OCI-LY1 (cell line): ENCODE data around the gene ANKIB1.

ENCODE experiments used
- H2AFZ ChIP-seq: fragments of 200-600 bp; sonication (generic), shearing (Covaris generic); 2 replicates; pipeline ENCODE4 v1.6.0; 2014; ENCODE audit warnings: antibody characterized with exemption, mild to moderate bottlenecking, low read length
- H3F3A ChIP-seq: fragments of 200-600 bp; sonication (generic), shearing (Covaris generic); 2 replicates; pipeline ENCODE4 v1.6.0; 2014; ENCODE audit warnings: mild to moderate bottlenecking, antibody characterized with exemption, low read length, moderate library complexity; ENCODE audit not compliant: insufficient read depth
- H3K27ac ChIP-seq: fragments of 200-600 bp; sonication (generic); 2 replicates; pipeline ENCODE4 v1.5.1; 2014; ENCODE audit warnings: low read length, mixed run types, mild to moderate bottlenecking, low read depth; ENCODE audit not compliant: poor library complexity, severe bottlenecking
- H3K27me3 ChIP-seq: fragments of 200-600 bp; sonication (generic); 2 replicates; pipeline ENCODE4 v1.6.0; 2014; ENCODE audit warnings: antibody characterized with exemption, mild to moderate bottlenecking, low read length, moderate library complexity; ENCODE audit not compliant: insufficient read depth
- H3K36me3 ChIP-seq: fragments of 200-600 bp; sonication (generic); 2 replicates; pipeline ENCODE4 v1.6.1; 2014; ENCODE audit warnings: mild to moderate bottlenecking, antibody characterized with exemption, low read length, moderate library complexity, mixed read lengths; ENCODE audit not compliant: insufficient read depth
- H3K4me1 ChIP-seq: fragments of 200-600 bp; sonication (generic); 2 replicates; pipeline ENCODE4 v1.5.1; 2014; ENCODE audit warnings: mild to moderate bottlenecking, low read length, moderate library complexity; ENCODE audit not compliant: insufficient read depth, severe bottlenecking
- H3K4me2 ChIP-seq: fragments of 200-600 bp; sonication (generic), shearing (Covaris generic); 2 replicates; pipeline ENCODE4 v1.6.1; 2014; ENCODE audit warnings: low read length
- H3K4me3 ChIP-seq: fragments of 200-600 bp; sonication (generic); 2 replicates; pipeline ENCODE4 v1.5.1; 2014; ENCODE audit warnings: low read length, low read depth, mild to moderate bottlenecking, mixed read lengths; ENCODE audit not compliant: poor library complexity, severe bottlenecking
- H3K79me2 ChIP-seq: fragments of 200-600 bp; shearing (Covaris generic); 2 replicates; pipeline ENCODE4 v1.6.1; 2016; ENCODE audit warnings: mixed run types, low read length, mixed read lengths; ENCODE audit not compliant: insufficient read depth
- H3K9ac ChIP-seq: fragments of 200-600 bp; sonication (generic), shearing (Covaris generic); 2 replicates; pipeline ENCODE4 v1.6.1; 2014; ENCODE audit warnings: mild to moderate bottlenecking, low read length, mixed read lengths
- H3K9me2 ChIP-seq: fragments of 200-600 bp; sonication (generic), shearing (Covaris generic); 2 replicates; pipeline ENCODE4 v1.6.1; 2014; ENCODE audit warnings: low read depth, mild to moderate bottlenecking, low read length, mixed read lengths
- H3K9me3 ChIP-seq: fragments of 200-600 bp; shearing (Covaris generic); 2 replicates; pipeline ENCODE4 v1.6.1; 2014; ENCODE audit warnings: low read length, mixed read lengths
- H4K20me1 ChIP-seq: fragments of 200-600 bp; sonication (generic), shearing (Covaris generic); 2 replicates; pipeline ENCODE4 v1.6.0; 2016; ENCODE audit warnings: mild to moderate bottlenecking, low read length; ENCODE audit not compliant: insufficient read depth
- EZH2 ChIP-seq: fragments of 200-600 bp; sonication (generic), shearing (Covaris generic); IDR thresholded peaks from 2 replicates; pipeline ENCODE4 v1.8.0; 2017; ENCODE audit warnings: borderline replicate concordance, mixed run types, mild to moderate bottlenecking, antibody characterized with exemption, low read length, moderate library complexity, mixed read lengths
- TF ChIP-seq, protein P1 (sequence below): fragments of 200-600 bp; sonication (generic), shearing (Covaris generic); IDR thresholded peaks from 2 replicates; pipeline ENCODE4 v1.5.1; 2017; ENCODE audit warnings: mild to moderate bottlenecking, antibody characterized with exemption, low read length, moderate library complexity, mixed read lengths

The ANKIB1 gene

GRCh38 chr7:92335574-92335973 lies 89.8 kb downstream of the ANKIB1 start:
- Histone ChIP-seq H3K9ac (no peak overlapping the region), H3K9me3 (peaks cover 7% of the 10 kb centered on the region), H3K27me3 (no peaks in the 10 kb centered on the region), H3K36me3 (peaks cover 35% of the 10 kb centered on the region), H3K79me2 (no peaks in the 10 kb centered on the region), H3K27ac (no peak overlapping the region), H2AFZ (no peak overlapping the region), H3K9me2 (no peaks in the 10 kb centered on the region), H3K4me2 (no peak overlapping the region), H4K20me1 (no peaks in the 10 kb centered on the region), H3F3A (no peaks in the 10 kb centered on the region; the same call in 1 of the 2 replicates), H3K4me3 (no peak overlapping the region), H3K4me1 (no peaks in the 10 kb centered on the region)
- TF ChIP-seq, protein P1, sequence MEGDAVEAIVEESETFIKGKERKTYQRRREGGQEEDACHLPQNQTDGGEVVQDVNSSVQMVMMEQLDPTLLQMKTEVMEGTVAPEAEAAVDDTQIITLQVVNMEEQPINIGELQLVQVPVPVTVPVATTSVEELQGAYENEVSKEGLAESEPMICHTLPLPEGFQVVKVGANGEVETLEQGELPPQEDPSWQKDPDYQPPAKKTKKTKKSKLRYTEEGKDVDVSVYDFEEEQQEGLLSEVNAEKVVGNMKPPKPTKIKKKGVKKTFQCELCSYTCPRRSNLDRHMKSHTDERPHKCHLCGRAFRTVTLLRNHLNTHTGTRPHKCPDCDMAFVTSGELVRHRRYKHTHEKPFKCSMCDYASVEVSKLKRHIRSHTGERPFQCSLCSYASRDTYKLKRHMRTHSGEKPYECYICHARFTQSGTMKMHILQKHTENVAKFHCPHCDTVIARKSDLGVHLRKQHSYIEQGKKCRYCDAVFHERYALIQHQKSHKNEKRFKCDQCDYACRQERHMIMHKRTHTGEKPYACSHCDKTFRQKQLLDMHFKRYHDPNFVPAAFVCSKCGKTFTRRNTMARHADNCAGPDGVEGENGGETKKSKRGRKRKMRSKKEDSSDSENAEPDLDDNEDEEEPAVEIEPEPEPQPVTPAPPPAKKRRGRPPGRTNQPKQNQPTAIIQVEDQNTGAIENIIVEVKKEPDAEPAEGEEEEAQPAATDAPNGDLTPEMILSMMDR: no peak
- no peak for TF ChIP-seq EZH2

GRCh38 chr7:92336662-92337340 lies 91.0 kb downstream of the ANKIB1 start:
- no peak overlapping the region for H3K27ac ChIP-seq
- H3K27me3 ChIP-seq: no peaks in the 10 kb centered on the region
- H2AFZ ChIP-seq: no peak overlapping the region
- TF ChIP-seq, protein P1: no peak
- TF ChIP-seq EZH2: no peak
- no peaks in the 10 kb centered on the region for H4K20me1 ChIP-seq
- peaks cover 7% of the 10 kb centered on the region for H3K9me3 ChIP-seq
- no peaks in the 10 kb centered on the region for H3K79me2 ChIP-seq
- peaks cover 38% of the 10 kb centered on the region for H3K36me3 ChIP-seq
- no peaks in the 10 kb centered on the region; the same call in 1 of the 2 replicates for H3F3A ChIP-seq
- no peaks in the 10 kb centered on the region for H3K4me1 ChIP-seq
- no peaks in the 10 kb centered on the region for H3K9me2 ChIP-seq
- no peak overlapping the region for H3K4me2 ChIP-seq
- H3K4me3 ChIP-seq: no peak overlapping the region
- no peak overlapping the region for H3K9ac ChIP-seq

DNA sequence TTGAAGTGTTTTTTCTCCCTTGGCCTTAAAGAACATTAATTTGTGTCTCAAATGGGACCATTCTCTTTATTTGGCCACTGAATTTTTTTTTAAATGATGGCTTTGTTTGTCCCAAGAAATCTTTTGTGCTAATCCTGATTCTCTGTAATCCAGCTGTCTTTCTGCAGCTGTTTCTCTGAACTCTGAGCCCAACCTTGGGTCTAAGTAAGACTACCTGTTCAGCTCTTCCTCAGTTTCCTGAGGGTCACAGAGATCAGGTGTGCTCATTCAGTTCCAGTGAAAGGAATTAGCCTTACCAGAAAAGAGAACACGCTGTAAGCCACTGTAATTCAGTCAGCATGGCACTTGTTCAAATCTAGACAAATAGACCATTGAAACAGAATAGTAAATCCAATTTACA lies 94.2 kb downstream of the ANKIB1 start:
- Histone ChIP-seq H3K79me2 (no peaks in the 10 kb centered on the region), H3K27ac (no peak overlapping the region), H3K36me3 (peaks cover 41% of the 10 kb centered on the region), H3K9ac (no peak overlapping the region), H3K4me1 (no peaks in the 10 kb centered on the region), H3K4me2 (no peak overlapping the region), H3K27me3 (no peaks in the 10 kb centered on the region), H3F3A (no peaks in the 10 kb centered on the region; the same call in 1 of the 2 replicates), H4K20me1 (no peaks in the 10 kb centered on the region), H3K9me3 (peaks cover 7% of the 10 kb centered on the region), H3K4me3 (no peak overlapping the region), H3K9me2 (no peaks in the 10 kb centered on the region), H2AFZ (no peak overlapping the region)
- TF ChIP-seq, protein P1: no peak
- no peak for TF ChIP-seq EZH2
